B cell (primary cell): ENCODE results near the gene ECD. TPM values are rescaled to one million over a fixed set of nuclear protein-coding genes. Genes with fewer than 3 reads are reported as not detected.

Experiments
- ATAC-seq: fragments of 200-7000 bp; cut with Tn5 transposase; one replicate; pipeline ENCODE4 v1.10.0; 2021; ENCODE audit warnings: low read depth, mild to moderate bottlenecking, moderate number of reproducible peaks, moderate library complexity
- CTCF ChIA-PET: fragments of 350-600 bp; sonication (Branson Sonifier 250); formaldehyde crosslinking; loops from one replicate; lab custom pipeline; 2021; ENCODE audit warnings: antibody characterized with exemption, inconsistent platforms; lab: Charles Lee
- POLR2A ChIA-PET: fragments of 350-600 bp; sonication (Branson Sonifier 250); formaldehyde crosslinking; loops from one replicate; lab custom pipeline; 2021; ENCODE audit warnings: antibody characterized with exemption; lab: Charles Lee
- DNase-seq: peaks from one replicate; pipeline ENCODE4 v3.0.0; 2013
- H2AFZ ChIP-seq: 2 replicates; pipeline ENCODE4 v1.6.1; 2012; ENCODE audit warnings: mild to moderate bottlenecking, low read depth, low read length; ENCODE audit not compliant: insufficient read depth, poor library complexity, severe bottlenecking
- H3K27ac ChIP-seq, 2 donors: 1 replicate in 1 of 2; 2 replicates in 1 of 2; pipeline ENCODE4 v1.5.1; 2012 to 2013; ENCODE audit warnings: low read length in 2 of 2, mild to moderate bottlenecking in 2 of 2, moderate library complexity in 1 of 2
- H3K27me3 ChIP-seq, 4 experiments: fragments of 200-600 bp in 1 of 4; sonication (generic) in 1 of 4; replicated peaks in 1 of 4; 1 replicate in 2 of 4; 2 replicates in 2 of 4; pipeline versions ENCODE4 v1.6.1 to v1.7.0; 2013 to 2016; ENCODE audit warnings: low read length in 3 of 4, mild to moderate bottlenecking in 2 of 4, mixed read lengths in 1 of 4, moderate library complexity in 1 of 4; ENCODE audit not compliant: insufficient read depth in 4 of 4, control insufficient read depth in 3 of 4; ENCODE audit errors: control extremely low read depth in 1 of 4
- H3K36me3 ChIP-seq, 2 experiments: replicated peaks in 1 of 2; 1 replicate in 1 of 2; 2 replicates in 1 of 2; pipeline versions ENCODE4 v1.6.1 to v1.7.1; 2013; ENCODE audit warnings: low read length in 1 of 2; ENCODE audit not compliant: insufficient read depth in 2 of 2, control insufficient read depth in 1 of 2; ENCODE audit errors: control extremely low read depth in 1 of 2, extremely low read depth in 1 of 2
- H3K4me1 ChIP-seq, 2 donors: fragments of 200-600 bp in 1 of 2; sonication (generic) in 1 of 2; 1 replicate in 1 of 2; 2 replicates in 1 of 2; pipeline versions ENCODE4 v1.5.1 to v1.6.1; 2013 to 2017; ENCODE audit warnings: low read length in 2 of 2; ENCODE audit not compliant: control insufficient read depth in 2 of 2, insufficient read depth in 2 of 2
- H3K4me2 ChIP-seq: replicated peaks from 2 replicates; pipeline ENCODE3; 2012; ENCODE audit warnings: mild to moderate bottlenecking, low read depth, low read length; ENCODE audit not compliant: poor library complexity, severe bottlenecking
- H3K4me3 ChIP-seq, 5 experiments: fragments of 200-600 bp in 1 of 5; sonication (generic) in 1 of 5; 1 replicate in 3 of 5; 2 replicates in 2 of 5; pipeline versions ENCODE4 v1.5.1 to v1.7.0; 2011 to 2016; ENCODE audit warnings: low read length in 4 of 5, mild to moderate bottlenecking in 4 of 5, low read depth in 2 of 5, control low read depth in 1 of 5, moderate library complexity in 1 of 5; ENCODE audit not compliant: insufficient read depth in 1 of 5; ENCODE audit errors: control extremely low read depth in 1 of 5, extremely low read depth in 1 of 5
- H3K79me2 ChIP-seq: fragments of 200-600 bp; sonication (generic); one replicate; pipeline ENCODE4 v1.6.0; 2016; ENCODE audit warnings: low read length; ENCODE audit not compliant: control insufficient read depth, insufficient read depth
- H3K9ac ChIP-seq: fragments of 200-600 bp; sonication (generic); 2 replicates; pipeline ENCODE4 v1.6.1; 2017; ENCODE audit warnings: mild to moderate bottlenecking, low read length, moderate library complexity
- H3K9me3 ChIP-seq, 3 donors: one replicate each; pipeline versions ENCODE4 v1.6.1 to v1.7.1; 2013; ENCODE audit warnings: low read length in 2 of 3; ENCODE audit not compliant: control insufficient read depth in 2 of 3, insufficient read depth in 1 of 3; ENCODE audit errors: control extremely low read depth in 1 of 3
- H4K20me1 ChIP-seq: 2 replicates; pipeline ENCODE4 v1.6.0; 2012; ENCODE audit warnings: mild to moderate bottlenecking, low read length; ENCODE audit not compliant: insufficient read depth, control insufficient read depth, poor library complexity, severe bottlenecking
- H3K27ac Mint-ChIP-seq: one replicate; pipeline ENCODE4 v1.8.0; 2021; ENCODE audit warnings: mixed read lengths
- H3K27me3 Mint-ChIP-seq: one replicate; pipeline ENCODE4 v1.8.0; 2021; ENCODE audit warnings: mixed read lengths
- H3K4me1 Mint-ChIP-seq: one replicate; pipeline ENCODE4 v1.8.0; 2021; ENCODE audit warnings: mixed read lengths
- H3K4me3 Mint-ChIP-seq: one replicate; pipeline ENCODE4 v1.8.0; 2021; ENCODE audit warnings: mixed read lengths
- H3K9me3 Mint-ChIP-seq: one replicate; pipeline ENCODE4 v1.8.0; 2022; ENCODE audit warnings: mixed read lengths; ENCODE audit not compliant: insufficient read depth
- EZH2 ChIP-seq: IDR thresholded peaks from 2 replicates; pipeline ENCODE4 v1.6.1; 2012; ENCODE audit warnings: borderline replicate concordance, low read depth, mild to moderate bottlenecking, moderate library complexity, low read length; ENCODE audit not compliant: insufficient read depth, poor library complexity, severe bottlenecking
- WGBS: methylation state at CpG from one replicate; pipeline ENCODE4 v1.1.5; 2013; ENCODE audit warnings: missing lambda C conversion rate; ENCODE audit not compliant: insufficient coverage; 5-methylcytosine and 5-hydroxymethylcytosine counted together
- intact Hi-C: fragments of 100-400 bp; cut with micrococcal nuclease; formaldehyde crosslinking; loops from one replicate; pipeline ENCODE4 v1.10.0; 2022
- polyA plus RNA-seq: library from polyadenylated mRNA; depleted of rRNA; stranded (reverse); fragments of >200 nt; gene quantifications from 2 replicates; pipeline ENCODE4 v1.2.3, GENCODE V29; 2012
- total RNA-seq, 2 donors: library from RNA; stranded (reverse); fragments of 120-200 nt in 1 of 2; gene quantifications; 1 replicate in 1 of 2; 2 replicates in 1 of 2; pipeline versions ENCODE4 v1.2.3 to v1.2.4, GENCODE V29; 2013 to 2022
- TF ChIP-seq, protein P1 (sequence below): fragments of 200-600 bp; IDR thresholded peaks from one replicate; pipeline ENCODE4 v1.8.0; 2022; ENCODE audit warnings: antibody characterized with exemption, mild to moderate bottlenecking

ECD gene
- total and polyA plus RNA-seq, 2 donors (not counting 1 experiment from before 2014, with no cell fraction given): 15.7 to 37.1 TPM

DNA sequence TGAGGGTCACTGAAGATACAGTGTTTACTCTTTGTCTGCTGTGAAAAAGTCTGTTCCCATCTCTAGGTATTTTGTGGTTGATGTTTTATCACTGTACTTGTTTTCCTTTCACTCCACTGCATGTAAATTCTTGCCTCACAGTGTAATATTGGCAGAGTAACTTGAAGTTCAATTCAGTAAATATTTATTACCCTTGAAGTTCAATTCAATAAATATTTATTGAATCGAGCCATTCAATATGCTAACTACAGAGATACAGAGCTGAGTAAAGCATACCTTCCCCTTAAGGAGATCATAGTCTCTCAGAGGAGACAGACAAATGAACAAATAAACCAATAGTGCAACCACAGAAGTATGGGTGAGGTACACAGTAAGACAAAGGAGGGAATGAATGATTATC, 48.4 kb downstream of the ECD start:
- H3K36me3 ChIP-seq: peaks cover 3 to 9% of the 10 kb centered on the region in 2 experiments
- no peaks in the 10 kb centered on the region for H4K20me1 ChIP-seq
- TF ChIP-seq EZH2: no peak
- TF ChIP-seq, protein P1, sequence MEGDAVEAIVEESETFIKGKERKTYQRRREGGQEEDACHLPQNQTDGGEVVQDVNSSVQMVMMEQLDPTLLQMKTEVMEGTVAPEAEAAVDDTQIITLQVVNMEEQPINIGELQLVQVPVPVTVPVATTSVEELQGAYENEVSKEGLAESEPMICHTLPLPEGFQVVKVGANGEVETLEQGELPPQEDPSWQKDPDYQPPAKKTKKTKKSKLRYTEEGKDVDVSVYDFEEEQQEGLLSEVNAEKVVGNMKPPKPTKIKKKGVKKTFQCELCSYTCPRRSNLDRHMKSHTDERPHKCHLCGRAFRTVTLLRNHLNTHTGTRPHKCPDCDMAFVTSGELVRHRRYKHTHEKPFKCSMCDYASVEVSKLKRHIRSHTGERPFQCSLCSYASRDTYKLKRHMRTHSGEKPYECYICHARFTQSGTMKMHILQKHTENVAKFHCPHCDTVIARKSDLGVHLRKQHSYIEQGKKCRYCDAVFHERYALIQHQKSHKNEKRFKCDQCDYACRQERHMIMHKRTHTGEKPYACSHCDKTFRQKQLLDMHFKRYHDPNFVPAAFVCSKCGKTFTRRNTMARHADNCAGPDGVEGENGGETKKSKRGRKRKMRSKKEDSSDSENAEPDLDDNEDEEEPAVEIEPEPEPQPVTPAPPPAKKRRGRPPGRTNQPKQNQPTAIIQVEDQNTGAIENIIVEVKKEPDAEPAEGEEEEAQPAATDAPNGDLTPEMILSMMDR: no peak
- no peak overlapping the region for H2AFZ ChIP-seq
- H3K4me3 ChIP-seq: no peak overlapping the region
- H3K9me3 Mint-ChIP-seq: no peaks in the 10 kb centered on the region
- H3K4me1 Mint-ChIP-seq: peaks cover 5% of the 10 kb centered on the region
- H3K27me3 Mint-ChIP-seq: no peaks in the 10 kb centered on the region
- H3K9ac ChIP-seq: no peak overlapping the region
- H3K27me3 ChIP-seq: no peaks in the 10 kb centered on the region
- H3K27ac Mint-ChIP-seq: no peak overlapping the region
- no peak overlapping the region for H3K4me2 ChIP-seq
- no peaks in the 10 kb centered on the region for H3K79me2 ChIP-seq
- CTCF ChIA-PET: no interaction called here
- POLR2A ChIA-PET: no interaction called here
- DNase-seq: no peak
- intact Hi-C loops: no loop called here
- ATAC-seq: no peak
- no peak overlapping the region for H3K27ac ChIP-seq
- no CpG with 5 or more reads among the region's 1 CpG for WGBS
- no peaks in the 10 kb centered on the region for H3K9me3 ChIP-seq
- H3K4me3 Mint-ChIP-seq: no peak overlapping the region
- no peaks in the 10 kb centered on the region for H3K4me1 ChIP-seq

DNA sequence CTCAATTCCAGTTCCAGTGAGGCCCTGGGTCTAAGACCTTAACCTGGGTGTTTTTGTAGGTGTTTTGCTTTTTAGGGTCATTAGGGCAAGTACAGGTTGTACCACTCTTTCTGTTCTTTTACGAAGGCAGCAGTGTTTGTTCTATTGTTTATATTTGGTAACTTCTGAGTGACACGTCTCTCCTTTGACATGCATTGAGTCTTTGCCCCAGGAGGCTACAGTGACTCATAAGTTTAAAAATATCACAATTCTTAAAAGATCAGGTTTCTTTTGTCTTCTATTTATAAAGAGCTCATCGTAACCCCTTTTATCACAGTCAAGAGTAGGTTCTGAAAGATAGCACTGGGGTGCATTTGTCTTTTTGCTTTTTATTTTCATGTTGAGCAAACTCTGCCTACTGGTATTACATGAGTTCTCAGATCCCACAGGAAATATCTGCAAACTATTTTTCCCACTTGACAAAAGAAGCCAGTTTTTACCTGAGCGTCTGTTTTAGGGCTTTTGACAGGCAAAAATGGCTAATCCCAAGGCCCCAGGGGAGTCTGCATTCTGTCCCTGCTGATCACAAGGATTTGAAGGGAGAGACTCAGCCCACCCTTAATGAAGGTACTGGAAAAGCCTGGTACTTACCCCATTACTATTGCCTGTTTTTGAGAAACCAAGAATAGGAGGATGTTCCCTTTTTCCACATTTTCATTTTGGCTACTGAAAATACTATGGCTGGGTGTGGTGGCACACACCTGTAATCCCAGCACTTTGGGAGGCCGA, 49.6 kb downstream of the ECD start:
- Mint-ChIP-seq H3K9me3 (no peaks in the 10 kb centered on the region), H3K27me3 (no peaks in the 10 kb centered on the region), H3K4me3 (no peak overlapping the region), H3K4me1 (peaks cover 5% of the 10 kb centered on the region), H3K27ac (peak overlapping the region; percentile 46)
- no peak for ATAC-seq
- H3K9me3 ChIP-seq: no peaks in the 10 kb centered on the region
- intact Hi-C loops: no loop called here
- no peak overlapping the region for H3K9ac ChIP-seq
- ChIA-PET POLR2A (no interaction called here), CTCF (no interaction called here)
- H3K4me3 ChIP-seq: no peak overlapping the region
- H3K79me2 ChIP-seq: no peaks in the 10 kb centered on the region
- H3K4me1 ChIP-seq: no peaks in the 10 kb centered on the region
- no peak for DNase-seq
- no peak for TF ChIP-seq EZH2
- TF ChIP-seq, protein P1: no peak
- no peaks in the 10 kb centered on the region for H3K27me3 ChIP-seq
- no peaks in the 10 kb centered on the region for H4K20me1 ChIP-seq
- H3K27ac ChIP-seq: no peak overlapping the region
- H3K36me3 ChIP-seq: peaks cover 3 to 4% of the 10 kb centered on the region in 2 experiments
- 62% methylated on average over 3 of the region's 5 CpGs for WGBS
- no peak overlapping the region for H3K4me2 ChIP-seq
- no peak overlapping the region for H2AFZ ChIP-seq
